Sciatic nerve (tissue), 2 donors: Measurements from ENCODE around the gene RIOX2. TPM values are rescaled to one million over a fixed set of nuclear protein-coding genes. Genes with fewer than 3 reads are reported as not detected.

ENCODE experiments used
- ATAC-seq: fragments of 200-7000 bp; cut with Tn5 transposase; one replicate; pipeline ENCODE4 v1.9.1; 2020; ENCODE audit warnings: mild to moderate bottlenecking, moderate library complexity
- DNase-seq: peaks from one replicate; pipeline ENCODE4 v3.0.0-alpha.2; 2020; ENCODE audit warnings: low spot score
- intact Hi-C: fragments of 100-400 bp; cut with DNase I; formaldehyde crosslinking; loops from one replicate; pipeline ENCODE4 v1.14.2; 2022
- total RNA-seq: library from RNA; stranded (reverse); fragmentation: NEBNext Ultra II Directional; extraction: Animal tissue kit (Norgen Biotek cat#: 25700); gene quantifications from one replicate; pipeline ENCODE4 v1.2.1, GENCODE V29; 2021
- donor health status: DM: no; HTN: no; CAD: no.
- donor health status: DM: no; HTN: no; CAD: no.

RIOX2 gene
- total RNA-seq, 1 donor from 2014 or later, result 36.0 TPM

DNA sequence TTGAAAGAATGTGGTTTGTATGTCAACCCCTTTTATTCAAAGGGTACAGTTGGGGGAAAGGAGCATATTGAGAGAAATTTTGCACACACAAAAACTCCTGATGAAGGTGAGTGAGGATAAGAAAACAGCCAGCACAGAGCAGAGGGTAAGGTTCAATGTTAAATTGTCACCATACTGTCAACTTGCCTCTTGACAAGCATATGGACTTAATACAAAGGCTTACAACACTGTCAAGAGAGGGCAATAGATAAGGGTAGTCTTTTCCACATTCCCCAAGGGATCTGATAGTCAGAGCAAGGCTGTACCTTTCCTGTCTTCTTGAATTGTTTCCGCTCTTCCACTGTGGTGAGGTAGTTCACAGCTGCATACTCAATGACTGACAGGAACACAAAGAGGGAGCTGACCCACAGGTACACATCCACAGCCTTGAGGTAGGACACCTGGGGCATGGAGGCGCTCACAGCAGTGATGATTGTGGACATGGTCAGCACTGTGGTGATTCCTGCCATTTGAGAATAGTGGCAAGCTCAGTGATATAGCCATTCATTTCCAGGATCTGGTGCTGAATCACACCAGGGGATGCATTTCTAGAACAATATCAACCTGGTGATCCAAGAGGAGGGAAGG is 20.4 kb upstream of the RIOX2 start:
- DNase-seq (no peak), ATAC-seq (no peak)
- intact Hi-C loops, result no loop called here

DNA sequence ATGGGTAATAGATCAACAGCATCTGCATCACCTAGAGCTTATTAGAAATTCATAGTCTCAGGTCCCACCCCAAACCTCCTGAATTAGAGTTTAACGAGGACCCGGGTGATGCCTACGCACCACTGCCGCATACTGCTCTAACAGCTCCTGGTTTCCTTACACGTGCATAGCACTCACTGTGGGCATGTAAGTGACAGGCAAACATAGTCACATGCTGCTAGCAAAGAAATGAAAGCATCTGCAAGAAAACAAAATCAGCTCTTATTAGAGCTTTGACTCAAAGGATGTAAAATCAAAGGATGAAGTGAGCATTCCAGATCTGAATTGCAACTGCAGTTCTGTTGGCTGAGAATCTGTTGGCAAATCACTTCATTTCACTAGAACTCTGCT is 19.1 kb upstream of the RIOX2 start:
- intact Hi-C loops, result no loop called here
- ATAC-seq, result no peak
- no peak for DNase-seq

DNA sequence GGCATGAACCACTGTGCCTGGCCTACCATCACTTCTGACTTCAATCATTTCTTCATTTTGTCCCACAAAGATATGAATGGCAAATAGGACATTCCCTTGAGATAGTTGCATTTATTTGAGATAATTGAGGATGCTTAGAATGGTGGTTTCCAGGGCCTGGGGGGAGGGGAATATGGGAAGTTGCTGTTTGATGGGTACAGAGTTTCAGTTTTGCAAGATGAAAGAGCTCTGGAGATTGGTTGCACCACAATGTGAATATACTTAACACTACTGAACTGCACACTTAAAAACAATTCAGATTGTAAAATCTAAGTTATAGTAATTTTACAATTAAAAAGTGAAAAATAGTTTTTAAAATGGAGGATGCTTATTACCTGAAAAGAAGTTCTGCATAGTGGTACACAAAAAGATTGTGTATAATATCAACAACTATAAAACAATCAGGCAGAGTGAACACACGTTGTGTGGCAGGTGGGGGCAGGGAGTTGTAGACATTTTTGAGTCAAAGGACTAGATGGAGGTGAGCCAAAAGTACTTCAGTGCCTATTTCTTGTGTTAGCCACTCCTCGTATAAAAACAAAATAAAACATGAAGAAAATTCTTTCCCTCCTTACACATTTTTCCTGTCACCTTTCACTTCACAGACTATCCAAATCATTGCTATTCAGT is 18.5 kb upstream of the RIOX2 start:
- intact Hi-C loops, result no loop called here
- DNase-seq (no peak), ATAC-seq (no peak)

DNA sequence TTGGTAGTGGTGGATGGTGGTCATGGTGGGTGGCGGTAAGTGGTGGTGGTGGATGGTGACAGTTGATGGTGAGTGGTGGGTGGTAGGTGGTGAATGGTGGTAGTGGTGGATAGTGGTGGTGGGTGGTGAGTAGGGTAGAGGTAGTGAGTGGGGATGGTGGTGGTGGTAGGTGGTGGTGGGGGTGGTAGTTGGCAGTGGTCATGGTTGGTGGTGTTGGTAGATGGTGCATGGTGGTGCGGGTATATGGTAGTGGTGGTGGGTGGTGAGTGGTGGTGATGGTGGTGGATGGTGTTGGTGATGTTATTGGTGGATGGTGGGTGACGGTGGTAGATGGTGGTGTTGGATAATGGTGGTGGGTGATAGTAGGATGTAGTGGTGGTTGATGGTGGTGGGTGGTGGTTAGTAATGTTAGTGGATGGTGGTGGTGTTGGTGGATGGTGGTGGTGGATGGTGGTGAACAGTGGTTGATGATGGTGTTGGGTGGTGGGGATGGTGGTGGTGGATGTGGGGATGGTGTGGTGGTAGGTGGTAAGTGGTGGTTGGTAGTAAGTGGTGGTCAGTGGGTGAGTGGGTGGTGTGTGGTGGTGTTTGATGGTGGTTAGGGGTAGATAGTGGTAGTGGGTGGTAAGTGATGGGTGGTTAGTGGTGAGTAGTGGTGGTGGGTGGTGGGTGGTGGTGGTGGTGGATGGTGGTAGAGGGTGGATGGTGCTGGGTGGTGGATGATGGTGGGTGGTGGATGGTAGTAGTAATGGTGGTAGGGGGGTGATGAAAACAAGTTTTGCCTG is 16.7 kb upstream of the RIOX2 start:
- no peak for ATAC-seq
- intact Hi-C loops, result no loop called here
- no peak for DNase-seq

DNA sequence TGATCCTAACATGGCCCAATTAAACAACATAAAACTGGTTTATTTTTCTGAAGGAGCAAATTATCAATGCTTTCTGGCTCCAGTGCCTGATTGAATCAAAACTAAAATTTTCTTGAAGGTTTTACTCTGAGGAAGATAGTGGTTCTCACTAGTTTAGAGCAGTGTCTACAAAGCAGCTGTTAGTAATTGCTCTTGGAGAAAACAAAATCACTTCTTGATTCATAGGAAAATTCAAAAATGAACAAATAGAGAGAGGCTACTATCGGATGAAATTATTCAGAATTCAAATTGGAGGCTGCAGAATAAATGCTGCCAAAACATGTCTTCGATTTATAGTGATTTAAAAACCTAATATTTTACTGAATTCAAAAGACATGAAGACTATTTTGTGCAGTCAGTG is 15.1 kb upstream of the RIOX2 start:
- intact Hi-C loops, result no loop called here
- ATAC-seq, result no peak

DNA sequence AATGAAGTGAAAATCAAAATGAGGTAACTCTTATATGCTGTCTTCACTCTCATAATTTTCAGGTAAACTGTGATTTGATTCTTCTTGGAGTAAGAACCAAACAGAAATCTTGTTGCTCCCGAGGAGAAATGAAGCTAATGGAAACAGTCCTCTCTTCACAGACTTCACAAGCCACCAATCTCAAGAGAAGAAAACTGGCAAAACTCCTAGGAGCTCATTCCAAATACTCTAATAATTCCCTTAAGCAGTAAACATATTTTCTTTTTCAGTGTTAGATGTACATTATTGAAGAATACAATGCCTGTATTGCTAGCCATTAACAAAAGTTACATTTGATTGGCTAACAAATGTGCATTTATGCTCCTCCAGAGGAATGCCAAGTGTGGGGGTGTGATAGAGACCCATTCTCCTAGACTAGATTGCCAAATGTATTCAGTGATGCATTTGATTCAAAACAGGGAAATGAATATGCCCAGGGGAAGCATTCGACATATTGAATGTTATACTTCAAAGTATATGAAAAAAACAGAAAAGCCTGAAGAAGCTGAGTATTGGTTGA is 11.8 kb upstream of the RIOX2 start:
- ATAC-seq, result peak; percentile 34
- no peak for DNase-seq
- intact Hi-C loops, result no loop called here

More for the DNA sequence above, 15.1 kb upstream of the RIOX2 start:
- DNase-seq, result no peak

DNA sequence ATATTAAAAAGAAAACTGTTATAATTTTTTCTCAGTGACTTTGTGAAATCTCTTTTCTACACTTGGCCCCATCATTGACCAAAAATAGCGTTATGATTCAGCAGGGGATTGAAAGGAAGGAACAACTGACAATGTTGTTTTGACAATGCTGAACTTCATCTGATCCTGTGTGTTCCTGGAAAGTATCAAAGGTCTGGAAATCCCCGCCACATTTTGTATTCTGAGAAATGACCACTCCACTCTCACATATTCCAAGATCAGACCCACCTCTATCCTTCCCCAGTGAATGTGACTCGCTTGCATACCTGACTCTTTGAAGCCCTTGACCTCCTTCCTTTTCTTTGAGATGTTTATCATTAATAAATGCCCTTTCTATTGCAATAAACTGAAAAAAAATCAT is 9.7 kb upstream of the RIOX2 start:
- ATAC-seq (peak; percentile 86), DNase-seq (no peak)
- intact Hi-C loops, result no loop called here

DNA sequence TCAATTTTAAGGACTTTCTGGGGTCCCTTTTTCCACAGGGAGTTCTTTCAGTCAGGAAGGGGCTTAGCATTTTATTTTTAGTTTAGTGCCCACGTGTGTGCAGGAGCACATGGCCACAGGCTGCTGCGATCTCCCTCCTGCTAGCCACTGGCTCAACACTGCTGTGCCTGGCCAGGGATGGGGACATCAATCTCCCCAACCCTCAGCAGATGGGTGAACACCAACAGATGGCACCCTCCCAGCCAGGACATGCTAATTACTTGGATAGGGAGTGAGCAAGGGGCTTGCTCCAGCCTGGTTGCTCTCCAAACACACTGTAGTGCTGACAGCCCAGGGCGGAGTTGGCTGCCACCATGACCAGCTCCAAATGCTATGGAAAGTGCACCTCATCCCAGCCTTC is 7.4 kb upstream of the RIOX2 start:
- intact Hi-C loops, result loop anchor here (1.0 kb wide), 1 partner anchor 39 kb away; no protein-coding TSS in a partner anchor
- DNase-seq (no peak), ATAC-seq (no peak)

DNA sequence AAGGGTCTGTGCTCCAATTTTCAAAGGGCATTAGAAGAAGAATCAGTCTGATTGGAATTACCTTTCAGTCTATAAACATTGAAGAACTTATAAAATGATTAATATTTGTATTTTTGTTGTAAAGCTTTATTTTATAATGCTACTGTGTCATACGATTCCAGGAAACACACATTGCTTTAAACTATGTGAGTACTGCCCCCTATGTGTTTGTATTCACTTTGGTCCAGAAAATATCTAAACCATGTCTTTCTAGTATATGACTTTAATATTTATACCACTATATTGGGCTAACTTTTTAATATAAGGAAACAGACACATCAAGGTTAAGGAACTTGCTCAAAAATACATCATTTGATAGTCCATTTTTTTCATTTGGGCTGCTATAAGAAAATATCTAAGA is 3.2 kb upstream of the RIOX2 start:
- no peak for DNase-seq
- no peak for ATAC-seq
- intact Hi-C loops, result no loop called here

DNA sequence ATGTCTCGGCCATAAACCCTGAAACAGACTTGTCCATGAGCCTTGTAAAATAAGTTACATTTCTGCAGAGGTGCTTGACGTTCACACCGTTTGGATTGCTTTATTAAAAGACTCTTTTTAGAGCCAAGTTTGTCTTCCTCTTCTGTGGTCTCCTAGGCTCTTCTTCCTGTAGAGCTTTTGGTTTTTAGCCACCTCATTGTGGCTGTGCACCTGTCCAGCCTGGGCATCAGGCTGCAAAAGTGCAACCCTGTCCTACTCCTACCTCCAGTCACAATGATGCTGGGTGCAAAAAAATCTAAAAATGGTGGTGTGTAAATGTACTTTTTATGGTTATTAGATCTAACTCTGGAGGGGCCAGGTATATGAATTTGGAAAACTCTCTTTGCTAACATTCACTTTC is 2.8 kb upstream of the RIOX2 start:
- DNase-seq (no peak), ATAC-seq (no peak)
- intact Hi-C loops, result no loop called here

DNA sequence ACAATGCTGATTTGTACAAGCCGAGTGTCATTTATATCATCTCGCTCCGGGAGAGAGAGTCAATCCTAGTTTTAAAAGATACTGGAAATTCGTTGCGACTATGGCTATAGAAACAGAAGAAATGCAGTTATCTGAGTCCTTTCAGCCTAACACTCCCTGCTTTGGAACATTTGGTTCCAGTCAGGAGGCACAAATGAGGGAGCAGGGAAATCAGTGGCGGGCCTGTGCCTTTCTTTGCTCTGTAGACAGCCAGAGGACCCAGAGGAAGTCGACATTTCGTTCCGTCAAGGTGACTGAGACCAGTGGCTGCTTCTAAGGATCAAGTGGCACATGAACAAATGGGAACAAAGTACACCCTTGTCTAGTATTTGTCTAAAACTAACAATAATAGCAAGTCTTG is 745 bp upstream of the RIOX2 start:
- DNase-seq (no peak), ATAC-seq (no peak)
- intact Hi-C loops, result no loop called here

DNA sequence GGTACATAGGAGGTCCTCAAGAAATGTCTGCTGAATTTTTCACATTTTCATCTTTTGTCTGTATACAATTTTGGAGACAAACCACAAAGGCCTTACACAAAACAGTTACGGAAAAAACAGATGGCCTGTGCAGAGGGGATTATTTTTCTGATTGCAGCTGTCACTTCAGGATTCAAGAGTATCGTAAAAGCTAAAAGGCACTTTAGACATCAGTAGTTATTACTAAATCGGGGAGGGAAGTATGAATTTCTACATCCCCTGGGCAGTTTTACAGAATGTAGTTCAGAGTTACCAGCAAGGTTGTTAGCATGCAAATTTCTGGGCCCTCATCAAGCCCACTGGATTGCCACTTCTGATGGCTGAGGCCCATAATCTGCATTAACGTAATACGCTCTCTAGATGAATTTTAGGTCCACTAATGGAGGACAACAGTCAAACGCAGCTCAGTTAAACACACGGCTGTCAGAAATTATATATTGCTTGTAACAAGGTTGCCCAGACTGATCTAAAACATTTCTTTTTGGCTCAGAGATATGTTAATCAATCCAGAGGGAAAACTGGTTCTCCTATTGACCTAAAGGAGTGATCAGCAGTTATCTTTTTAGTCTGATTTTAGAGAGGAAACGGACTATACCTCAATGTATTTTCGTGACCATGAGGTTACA is 1.1 kb downstream of the RIOX2 start:
- intact Hi-C loops, result no loop called here
- ATAC-seq (no peak), DNase-seq (no peak)

DNA sequence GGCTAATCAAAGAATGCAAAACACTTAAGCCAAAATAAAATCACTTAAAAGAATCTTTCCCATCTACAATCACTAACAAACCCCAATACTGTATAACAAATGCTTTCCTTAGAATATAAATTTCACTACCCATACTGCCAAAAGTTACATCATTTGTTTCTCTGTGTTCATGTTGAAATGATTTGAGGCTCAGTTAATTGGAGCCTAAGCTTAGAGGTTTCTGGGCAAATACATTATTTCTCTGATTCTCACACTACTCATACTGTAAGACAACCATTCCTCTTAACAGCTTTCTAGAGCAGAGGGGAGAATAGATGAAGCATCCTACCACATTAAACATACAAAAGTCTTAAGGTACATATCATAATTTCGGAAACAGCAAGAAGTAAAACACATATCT is 2.1 kb downstream of the RIOX2 start:
- ATAC-seq (no peak), DNase-seq (no peak)
- intact Hi-C loops, result no loop called here

DNA sequence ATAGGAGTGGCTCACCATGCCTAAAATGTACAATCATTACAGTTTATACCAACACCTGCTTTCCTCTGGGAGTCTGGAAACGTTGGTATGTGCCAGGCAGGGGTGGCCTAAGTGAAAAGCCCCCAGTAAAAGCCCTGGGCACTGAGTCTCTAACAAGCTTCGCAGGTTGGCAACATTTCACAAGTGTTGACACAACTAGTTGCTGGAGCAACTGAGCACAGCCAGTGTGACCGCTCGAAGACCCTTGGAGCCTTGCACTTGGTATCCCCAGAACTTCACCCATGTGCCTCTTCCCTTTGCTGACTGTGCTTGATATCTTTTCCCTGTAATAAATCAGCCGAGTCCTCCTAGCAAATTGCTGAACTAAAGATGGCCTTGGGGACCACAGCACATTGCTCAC is 2.7 kb downstream of the RIOX2 start:
- no peak for ATAC-seq
- intact Hi-C loops, result no loop called here
- DNase-seq, result no peak

DNA sequence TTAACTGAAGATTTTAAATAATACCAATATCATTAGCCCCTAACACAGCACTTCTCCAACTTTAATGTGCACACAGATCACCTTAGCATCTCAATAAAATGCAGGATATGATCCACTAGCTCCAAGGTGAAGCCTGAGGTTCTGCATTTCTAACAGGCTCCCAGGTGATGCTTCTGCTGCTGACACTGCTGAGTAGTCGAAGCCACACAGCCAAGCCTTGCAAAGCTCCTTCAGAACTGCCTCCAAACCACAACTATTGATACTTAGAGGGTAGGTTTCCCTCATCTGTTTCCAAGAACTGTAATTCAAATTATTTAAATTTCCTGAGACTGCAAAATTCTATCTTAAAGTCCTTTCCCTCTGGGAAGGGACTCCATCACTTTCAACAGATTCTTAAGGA is 3.9 kb downstream of the RIOX2 start:
- DNase-seq (no peak), ATAC-seq (no peak)
- intact Hi-C loops, result no loop called here

DNA sequence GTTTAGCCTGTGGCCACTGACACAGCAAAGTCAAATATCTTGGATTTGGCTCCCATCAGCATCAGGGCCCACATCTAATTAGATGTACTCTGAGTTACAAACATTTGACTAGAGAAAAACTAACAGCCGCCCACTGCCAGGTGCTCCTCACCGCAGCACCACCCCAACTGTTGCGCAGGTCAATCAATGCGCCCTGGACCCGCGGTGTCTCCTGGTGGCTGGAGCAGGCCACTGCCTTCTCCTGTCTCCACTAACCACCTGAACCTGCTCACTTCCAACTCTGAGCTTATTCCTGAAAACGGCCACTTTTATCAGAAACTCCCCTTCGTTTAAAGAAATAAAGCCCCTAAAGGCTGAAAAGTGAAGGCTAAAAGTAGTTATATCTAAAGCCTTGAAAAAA is 4.3 kb downstream of the RIOX2 start:
- intact Hi-C loops, result loop anchor here (1.0 kb wide), 1 partner anchor 35 kb away; no protein-coding TSS in a partner anchor
- DNase-seq (no peak), ATAC-seq (no peak)

DNA sequence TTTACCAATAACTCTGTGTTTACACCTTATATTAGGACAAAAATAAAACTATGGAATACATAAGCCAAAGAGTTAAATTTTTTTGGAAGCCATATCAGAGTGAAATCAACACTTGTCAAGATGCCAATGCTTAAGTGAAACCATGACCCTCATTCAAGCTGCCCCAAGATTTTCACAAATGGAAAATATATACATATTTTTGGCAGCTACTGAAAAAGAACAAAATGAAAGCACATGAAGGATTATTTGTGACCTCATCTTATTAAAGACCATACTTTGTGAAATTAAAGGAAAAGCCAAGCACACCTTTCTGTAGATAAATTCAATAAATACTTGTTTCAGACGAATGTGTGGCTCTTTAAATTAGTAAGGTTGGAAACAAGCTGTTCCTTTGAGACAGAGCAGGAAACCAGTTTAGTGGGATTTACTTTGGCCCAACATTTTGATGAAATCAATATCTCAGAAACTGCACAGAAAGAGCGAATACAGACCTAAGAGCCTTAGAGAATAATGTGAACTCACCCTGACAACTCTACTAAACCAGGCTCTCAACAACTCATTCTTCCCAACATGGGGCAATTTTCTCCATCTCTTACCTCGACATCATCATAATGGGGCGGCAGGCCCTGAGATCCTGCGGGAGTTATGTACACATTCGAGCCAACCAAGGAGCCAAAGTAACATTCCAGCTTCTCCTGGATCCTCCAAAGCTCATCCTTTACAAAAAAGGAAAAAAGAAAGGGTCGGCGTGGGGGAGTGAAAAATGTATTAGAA is 11.1 kb downstream of the RIOX2 start:
- no peak for DNase-seq
- peak; percentile 32 for ATAC-seq
- intact Hi-C loops, result no loop called here

DNA sequence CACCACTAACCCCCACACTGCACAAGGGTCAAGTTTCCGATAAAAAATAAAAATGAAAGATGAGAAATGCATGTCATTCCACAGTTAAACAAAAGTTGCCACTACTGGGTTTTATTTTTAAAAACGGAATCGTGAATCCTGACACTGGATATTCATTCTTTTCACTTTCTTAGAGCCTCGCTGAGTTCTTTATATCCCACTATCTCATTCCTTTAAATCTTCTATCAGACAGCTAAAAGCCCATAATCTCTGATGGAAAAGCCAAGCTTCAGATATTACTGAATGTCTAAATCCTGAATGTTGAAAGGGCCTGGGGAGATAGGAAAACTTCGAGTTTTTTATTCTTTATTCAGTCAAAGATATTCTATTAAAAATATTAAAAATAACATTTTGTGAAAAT is 11.7 kb downstream of the RIOX2 start:
- intact Hi-C loops, result no loop called here
- ATAC-seq (no peak), DNase-seq (no peak)

DNA sequence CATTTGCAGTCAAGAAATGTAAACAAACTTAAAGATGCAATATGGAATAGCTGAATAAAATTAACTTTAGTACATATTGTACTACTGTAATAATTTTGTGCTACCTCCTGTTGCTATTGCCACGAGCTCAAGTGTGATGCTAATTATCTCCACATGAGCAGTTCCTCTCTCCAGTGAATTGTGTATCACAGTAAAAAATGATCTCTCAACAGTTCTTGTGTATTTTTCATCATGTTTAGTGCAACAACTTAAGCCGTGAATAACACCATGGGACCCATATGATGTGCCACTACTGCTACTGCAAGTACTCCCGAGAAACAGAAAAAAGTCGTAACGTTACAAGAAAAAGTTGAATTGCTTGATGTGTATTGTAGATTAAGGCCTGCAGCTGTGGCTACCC is 12.4 kb downstream of the RIOX2 start:
- intact Hi-C loops, result no loop called here
- no peak for ATAC-seq
- DNase-seq, result no peak
